AG08396 (cell line): ENCODE data around the gene FBF1.
A peak's percentile ranks its signal among the peaks of the same experiment; 100 is the strongest.
"Not testable (repeated sequence)": the region's sequence is repeated elsewhere in the genome, so short reads cannot be mapped to it uniquely, and the experiment has no call there.

Source experiments
- DNase-seq: peaks from one replicate; pipeline ENCODE4 v3.0.0; 2012; ENCODE audit warnings: low spot score, mixed read lengths

The FBF1 gene

GRCh38 chr17:75896415-75897159 lies 44.3 kb downstream of the FBF1 start, which contains the start of gene TRIM65:
TSS of gene TRIM65 (minus strand) at chr17:75896951. CDS start at chr17:75896937, 14 bp downstream.
- DNase-seq: peak; percentile 94

DNA sequence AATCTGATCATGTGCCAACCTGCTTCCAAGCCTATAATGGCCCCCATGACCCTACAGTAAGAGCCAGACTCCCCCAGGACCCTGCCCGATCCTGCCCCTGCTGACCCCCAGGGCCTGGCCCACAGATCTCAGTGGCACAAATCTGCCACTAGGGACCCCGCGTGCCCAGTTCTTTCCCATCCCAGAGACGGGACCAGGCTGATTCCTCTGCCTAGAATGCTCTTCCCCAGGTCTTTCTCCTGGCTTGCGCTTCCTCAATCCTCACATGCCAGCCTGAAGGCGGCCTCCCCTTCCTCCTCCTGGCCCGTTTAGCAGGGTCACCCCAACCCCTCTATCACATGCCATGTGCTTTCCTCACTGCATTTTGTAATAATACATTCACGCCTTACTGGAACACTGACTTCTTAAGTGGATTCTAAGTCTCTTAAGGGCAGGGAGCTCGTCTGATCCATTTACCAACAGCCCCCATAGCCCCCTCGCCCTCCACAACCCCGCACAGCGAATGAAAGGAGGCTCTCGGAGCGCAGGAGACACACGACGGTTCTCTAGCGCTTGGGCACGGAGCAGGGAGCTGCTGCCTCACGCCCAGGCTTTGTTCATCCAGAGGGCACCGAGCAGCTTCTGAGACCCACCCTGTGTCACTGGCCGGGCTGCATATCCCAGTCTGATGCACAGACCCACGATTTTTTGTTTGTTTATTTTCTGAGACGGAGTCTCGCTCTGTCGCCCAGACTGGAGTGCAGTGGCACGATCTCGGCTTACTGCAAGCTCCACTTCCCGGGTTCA lies 45.3 kb downstream of the FBF1 start:
- DNase-seq: peak; percentile 61

- DNase-seq: no peak
These were observed 46.7 kb downstream of the FBF1 start for GRCh38 chr17:75894049-75894733.

DNA sequence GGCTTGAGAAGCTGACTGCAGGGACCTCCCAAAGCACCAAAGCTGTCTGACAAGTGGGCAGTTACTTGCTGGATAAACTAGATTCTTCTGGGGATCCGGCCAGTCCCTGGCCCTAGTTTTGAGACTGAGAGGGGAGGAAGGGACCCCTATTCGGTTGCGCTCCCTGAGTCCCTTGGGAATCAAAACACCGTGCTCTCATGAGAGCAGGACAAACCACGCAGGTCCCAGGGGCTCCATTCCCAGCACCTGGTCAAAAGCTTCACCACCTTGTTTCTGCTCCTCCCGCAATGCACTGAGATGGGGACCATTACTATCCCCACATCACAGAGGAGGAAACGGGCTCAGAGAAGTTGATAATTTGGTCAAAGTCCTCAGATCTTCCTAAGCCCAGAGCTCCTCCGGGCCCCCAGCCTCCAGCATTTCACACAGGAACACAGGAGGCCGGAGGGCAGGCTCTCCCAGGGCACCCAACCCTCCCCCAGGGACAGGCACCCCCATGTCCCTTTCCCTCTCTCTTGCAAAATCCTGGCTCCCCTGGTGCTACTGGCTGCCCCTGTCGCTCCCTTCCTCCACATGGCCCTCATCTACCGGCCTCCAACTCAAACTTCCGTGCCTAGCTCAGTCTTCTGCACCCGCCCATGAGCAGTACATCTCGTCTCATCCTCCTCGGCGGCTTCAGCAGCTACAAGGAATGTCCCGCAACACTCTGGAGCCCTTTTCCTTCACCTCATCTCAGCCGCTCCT lies 47.4 kb downstream of the FBF1 start:
- DNase-seq: no peak

GRCh38 chr17:75892556-75893224 lies 48.2 kb downstream of the FBF1 start:
- no peak for DNase-seq

DNA sequence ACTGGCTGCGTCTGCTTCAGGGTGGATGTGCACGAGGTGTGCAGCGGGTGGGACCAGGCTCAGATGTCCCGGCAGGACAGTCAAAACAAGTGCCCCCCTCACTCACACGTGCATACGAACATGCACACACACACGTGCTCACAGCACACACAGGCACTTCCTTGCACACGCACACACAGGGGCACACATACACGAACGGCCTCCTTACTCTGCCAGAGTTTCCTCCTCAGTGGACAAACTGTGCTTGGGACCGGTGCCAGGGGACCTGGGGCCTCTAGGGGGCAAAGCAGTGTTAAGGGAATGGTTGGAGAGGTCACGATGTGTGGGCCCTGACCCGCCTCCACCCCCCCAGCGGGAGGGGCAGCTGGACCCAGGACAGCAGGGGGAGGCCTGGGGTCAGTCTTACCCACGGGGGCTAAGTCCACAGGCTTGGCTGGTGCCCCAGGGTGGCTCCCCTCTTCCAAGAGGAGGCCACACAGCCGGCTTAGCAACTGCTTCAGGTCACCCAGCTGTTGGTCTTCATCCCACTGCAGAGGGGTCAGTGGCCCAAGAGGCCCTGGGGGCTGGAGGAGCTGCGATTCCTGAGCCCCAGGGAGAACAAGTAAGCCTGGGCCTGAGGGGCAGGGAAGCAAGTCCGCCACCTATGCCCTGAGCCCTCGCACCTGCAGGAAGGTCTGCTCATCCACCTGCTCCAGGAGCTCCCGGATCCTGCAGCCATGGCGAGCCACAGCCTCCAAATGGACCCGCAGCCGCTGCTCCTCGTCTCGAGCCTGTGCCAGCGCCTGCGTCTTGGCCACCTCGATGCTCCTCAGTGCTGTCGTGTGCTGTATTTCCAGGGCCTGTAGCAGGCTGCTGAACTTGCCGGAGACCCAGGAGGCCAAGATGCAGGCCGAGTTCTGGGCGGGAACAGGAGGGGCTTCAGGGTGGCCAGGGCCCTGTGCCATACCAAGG lies 49.0 kb downstream of the FBF1 start:
- no peak for DNase-seq

DNA sequence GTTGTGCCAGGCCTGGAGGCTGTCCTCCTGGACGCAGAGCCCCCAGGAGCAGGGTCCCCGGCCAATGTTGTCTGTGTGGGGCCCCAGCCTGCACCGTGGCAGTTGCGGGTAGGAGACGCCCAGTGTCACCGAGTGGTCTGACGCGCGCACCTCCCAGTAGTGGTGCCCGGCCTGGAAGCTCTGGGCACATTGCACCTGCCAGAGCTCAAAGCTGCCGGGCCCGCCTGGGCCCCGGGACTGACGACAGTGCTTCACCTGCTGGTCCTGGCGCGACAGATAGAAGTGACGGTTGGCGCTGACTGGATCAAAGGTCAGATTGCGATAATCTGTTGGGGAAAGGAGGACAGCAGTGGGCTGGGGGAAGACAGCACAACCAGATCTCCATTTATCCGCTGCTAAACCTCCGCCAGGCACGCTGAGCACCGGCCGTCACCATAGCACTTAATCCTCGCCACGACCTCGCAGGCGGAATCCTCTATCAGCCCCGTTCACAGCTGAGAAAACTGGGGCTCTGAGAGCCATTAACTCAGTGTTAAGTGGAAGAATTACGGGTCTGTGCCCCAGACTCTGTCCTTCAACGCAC lies 49.7 kb downstream of the FBF1 start:
- no peak for DNase-seq

DNA sequence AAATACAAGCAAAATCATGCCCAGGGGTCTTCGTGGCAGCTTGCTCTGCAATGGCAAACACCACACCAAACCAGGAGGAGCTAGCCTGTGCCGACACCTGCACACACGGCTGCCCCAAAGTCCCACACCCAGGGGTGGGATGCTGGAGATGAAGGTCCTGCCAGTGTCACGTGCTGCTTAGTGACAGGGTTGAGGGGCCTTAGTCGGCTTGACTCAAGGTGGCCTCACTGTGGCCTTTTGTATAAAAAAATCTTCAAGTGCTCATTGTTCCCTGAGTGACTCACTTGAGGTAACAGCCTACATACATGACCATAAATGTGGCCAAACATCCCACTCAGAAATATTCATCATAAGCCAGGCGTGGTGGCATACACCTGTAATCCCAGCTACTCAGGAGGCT lies 51.4 kb downstream of the FBF1 start:
- no peak for DNase-seq

DNA sequence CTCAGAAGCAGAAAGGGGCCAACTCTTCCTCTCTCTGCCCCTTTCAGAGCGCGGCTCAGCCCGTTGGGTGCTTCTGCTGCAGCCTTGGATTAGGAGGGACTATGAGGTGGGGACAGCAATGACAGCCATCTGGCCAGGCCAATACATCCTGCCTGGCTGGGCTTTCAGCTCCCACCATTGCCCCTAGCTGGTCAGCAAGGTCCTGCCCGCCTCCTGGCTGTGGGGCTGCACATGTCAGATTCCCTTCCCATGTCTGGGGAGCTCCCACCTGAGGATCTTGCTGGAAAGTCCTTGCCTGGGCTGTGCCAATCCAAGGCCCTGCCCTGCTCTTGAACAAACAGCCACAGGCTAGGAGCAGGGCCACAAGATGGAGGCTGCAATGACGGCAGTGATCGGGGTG lies 52.4 kb downstream of the FBF1 start:
- DNase-seq: no peak

- not testable (repeated sequence) for DNase-seq
These were observed 55.0 kb downstream of the FBF1 start for GRCh38 chr17:75885860-75886259.

- DNase-seq: no peak
These were observed 55.4 kb downstream of the FBF1 start for GRCh38 chr17:75885431-75885830.

DNA sequence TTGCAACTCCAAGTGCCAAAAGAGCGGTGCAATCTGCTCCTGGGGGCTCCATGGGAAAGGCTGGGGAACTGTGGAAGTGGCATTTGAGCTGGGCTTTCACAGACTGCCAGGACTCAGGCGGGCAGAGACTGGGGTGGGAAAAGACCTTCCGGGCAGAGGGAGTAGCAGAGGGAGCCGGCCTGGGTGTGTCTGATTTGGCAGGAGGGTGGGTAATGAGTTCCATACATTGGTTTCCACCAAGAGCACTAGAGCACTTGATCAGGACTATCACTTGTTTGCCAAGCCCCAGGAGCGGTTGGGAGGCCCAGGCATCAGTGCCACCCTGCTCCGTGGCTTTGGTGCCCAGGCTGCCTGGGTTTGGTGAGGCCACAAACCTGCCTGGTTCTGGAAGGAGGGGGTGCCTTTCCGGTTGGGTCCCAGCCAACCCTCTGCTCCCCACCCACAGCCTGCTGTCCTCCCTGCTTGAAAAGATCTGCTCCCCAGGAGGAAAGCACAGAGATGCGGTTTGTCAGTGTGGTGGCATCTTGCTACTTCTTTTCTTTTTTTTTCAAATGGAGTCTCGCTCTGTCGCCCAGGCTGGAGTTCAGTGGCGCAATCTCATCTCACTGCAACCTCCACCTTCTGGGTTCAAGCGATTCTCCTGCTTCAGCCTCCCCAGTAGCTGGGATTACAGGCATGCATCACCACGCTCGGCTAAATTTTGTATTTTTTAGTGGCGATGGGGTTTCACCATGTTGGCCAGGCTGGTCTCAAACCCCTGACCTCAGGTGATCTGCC lies 59.0 kb downstream of the FBF1 start:
- DNase-seq: no peak

DNA sequence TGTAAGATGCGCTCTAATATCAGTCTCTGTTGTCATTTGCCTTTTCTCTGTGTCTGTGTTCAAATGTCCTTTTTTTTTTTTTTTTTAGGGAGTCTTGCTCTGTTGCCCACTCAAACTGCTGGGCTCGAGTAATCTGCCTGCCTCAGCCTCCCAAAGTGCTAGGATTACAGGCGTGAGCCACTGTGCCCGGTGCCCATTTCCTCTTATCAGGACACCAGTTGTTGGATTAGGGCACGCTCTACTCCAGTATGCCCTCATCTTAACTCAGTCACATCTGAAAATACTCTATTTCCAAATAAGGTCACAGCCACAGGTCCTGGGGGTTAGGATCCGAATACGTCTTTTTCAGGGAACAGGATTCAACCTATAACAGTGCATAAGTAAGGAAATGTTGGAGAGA lies 60.6 kb downstream of the FBF1 start:
- DNase-seq: no peak

DNA sequence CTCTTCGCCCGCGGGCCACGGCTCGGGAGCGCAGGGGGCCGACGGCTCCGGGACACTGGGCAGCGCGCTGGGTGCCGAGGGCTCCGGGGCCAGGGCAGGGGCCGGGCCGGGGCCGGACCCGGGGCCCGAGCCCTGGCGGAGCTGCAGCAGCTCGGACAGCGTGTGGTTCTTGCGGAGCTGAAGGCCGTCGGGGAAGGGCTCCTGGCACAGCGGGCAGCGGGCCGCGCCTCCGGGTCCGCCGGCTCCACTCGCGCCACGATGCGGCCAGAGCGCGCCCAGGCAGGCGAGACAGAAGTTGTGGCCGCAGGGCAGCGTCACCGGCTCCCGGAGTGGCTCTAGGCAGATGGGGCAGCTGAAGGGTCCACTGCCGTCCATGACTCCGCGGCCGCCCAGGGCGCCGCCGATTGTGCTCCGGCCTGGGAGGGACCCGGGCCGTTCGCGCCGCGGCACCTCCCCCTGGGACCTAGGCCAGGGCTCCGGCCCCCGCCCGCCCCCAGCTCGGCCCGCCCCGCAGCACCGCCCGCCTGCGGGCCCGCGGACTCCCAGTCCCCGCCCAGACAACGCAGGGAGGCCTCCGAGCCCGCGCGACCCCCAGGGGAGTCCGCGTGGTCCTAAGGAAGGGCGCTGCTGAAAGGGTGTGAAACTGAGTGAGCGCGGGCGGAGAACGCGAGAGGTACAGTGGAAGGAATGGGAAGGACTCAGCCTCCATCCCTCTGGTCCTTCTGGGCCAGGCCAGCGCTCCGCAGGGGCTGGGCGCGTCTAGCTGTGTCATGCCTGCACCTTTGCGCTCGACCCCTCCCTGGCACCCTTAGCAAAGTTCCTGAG lies 62.5 kb downstream of the FBF1 start, which contains the start of gene TRIM47:
Gene TRIM47, minus strand, starts transcription at position 408 of the 825 bp plus-strand sequence. Its CDS starts 33 bp downstream, at position 375.
- DNase-seq: peak; percentile 81

GRCh38 chr17:75877752-75878173 lies 63.1 kb downstream of the FBF1 start:
- DNase-seq: peak; percentile 80

DNA sequence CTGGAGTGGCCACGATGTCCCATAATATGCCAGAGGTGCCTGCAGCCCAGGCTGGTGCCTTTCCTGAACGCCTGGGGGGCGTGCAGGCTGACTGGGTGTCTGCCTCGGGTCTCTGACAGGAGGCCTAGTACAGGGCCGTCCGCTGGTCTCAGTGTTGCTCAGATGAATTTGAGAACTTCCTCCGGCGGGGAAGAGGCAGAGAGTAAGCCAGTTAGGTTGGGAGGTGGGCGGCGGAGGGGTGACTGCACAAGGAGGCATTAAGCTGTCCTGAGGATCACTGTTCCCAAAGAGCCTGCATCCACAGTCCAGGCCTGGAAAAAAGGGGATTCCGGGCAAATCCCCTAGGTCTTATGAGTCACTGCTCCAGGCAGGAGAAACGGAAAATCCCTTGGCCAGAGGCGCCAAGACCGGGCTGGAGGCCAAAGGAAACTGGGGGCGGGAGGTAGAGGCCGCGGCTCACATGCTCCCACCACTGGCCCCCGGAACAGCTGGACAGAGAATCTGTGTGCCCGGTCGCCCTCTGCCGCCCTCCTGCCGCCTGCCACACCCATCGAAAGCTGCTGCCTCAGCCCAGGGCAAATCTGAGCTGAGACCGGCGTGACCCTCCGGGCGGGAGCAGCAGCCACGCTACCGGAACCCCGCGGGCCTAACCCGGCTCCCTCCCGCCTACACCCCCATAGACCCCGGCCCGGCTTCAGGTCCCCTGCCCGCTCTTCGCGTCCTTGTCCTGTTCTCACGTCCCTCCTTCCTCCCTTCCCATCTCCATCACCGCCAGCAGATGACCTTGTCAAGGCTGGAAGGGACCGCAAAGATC lies 63.7 kb downstream of the FBF1 start:
- peak; percentile 91 for DNase-seq
